ENCODE measurements around the gene ATG2A. TPM values are rescaled to one million over a fixed set of nuclear protein-coding genes. Genes with fewer than 3 reads are reported as not detected.

ATG2A gene
- total RNA-seq, 1 donor from 2014 or later = 11.5 TPM

- no peak for ATAC-seq (ENCODE audit: poor library complexity)
- no peak for DNase-seq
- intact Hi-C loops (cut with DNase I) = no loop called here
Observed at GRCh38 chr11:64892411-64892831, 24.6 kb downstream of the ATG2A start.

DNA sequence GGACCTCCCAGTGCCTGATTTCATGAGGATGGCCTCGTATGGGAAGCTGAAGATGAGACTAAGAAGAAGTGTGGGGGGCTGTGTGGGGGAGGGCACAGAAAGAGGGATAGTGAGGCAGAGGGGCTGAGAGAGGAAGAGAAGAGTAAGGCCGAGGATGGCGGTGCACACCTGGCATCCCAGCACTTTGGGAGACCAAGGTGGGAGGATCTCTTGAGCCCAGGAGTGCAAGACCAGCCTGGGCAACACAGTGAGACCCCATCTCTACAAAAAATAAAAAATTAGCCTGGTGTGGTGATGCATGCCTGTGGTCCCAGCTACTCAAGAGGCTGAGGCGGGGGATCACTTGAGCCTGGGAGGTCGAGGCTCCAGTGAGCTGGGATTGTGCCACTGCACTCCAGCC is 25.1 kb downstream of the ATG2A start:
- ATAC-seq (ENCODE audit: poor library complexity) (no peak), DNase-seq (no peak)
- intact Hi-C loops (cut with DNase I) = no loop called here

DNA sequence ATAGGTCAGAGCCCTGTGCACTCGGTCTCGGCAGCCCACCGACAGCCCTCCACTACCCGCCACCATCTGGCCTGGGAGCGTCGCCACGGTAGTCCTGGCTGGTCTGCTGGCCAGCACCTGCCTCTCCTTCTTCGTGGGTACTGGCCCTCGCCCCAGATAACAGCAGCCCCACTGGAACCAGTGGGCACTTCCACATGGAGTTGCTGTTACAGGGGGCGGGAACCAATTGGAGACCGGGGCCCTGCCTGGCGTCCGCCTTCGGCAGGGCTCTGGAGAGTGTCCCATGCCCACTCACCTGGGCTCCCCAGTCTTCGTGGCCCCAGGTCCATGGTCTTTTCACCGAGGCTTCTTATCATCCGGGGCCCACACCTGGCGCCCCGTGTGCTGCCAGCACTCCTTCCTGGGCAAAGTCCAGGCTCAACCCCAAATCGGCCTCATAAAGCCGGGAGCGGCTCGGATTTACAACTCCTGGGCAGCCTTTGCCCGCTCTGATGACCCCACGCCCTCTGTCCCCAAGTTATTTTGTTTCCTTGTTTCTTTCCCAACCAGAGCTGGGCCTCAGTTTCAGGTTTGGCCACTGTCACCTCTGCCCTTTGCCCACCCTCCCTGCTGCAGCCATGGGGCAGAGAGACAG is 25.7 kb downstream of the ATG2A start:
- intact Hi-C loops (cut with DNase I) = no loop called here
- no peak for DNase-seq
- no peak for ATAC-seq (ENCODE audit: poor library complexity)

GRCh38 chr11:64890522-64890939 is 26.5 kb downstream of the ATG2A start:
- DNase-seq = no peak
- intact Hi-C loops (cut with DNase I) = no loop called here
- ATAC-seq (ENCODE audit: poor library complexity) = no peak

GRCh38 chr11:64888729-64889511 is 28.1 kb downstream of the ATG2A start:
- ATAC-seq (ENCODE audit: poor library complexity) (no peak), DNase-seq (no peak)
- intact Hi-C loops (cut with DNase I) = no loop called here

DNA sequence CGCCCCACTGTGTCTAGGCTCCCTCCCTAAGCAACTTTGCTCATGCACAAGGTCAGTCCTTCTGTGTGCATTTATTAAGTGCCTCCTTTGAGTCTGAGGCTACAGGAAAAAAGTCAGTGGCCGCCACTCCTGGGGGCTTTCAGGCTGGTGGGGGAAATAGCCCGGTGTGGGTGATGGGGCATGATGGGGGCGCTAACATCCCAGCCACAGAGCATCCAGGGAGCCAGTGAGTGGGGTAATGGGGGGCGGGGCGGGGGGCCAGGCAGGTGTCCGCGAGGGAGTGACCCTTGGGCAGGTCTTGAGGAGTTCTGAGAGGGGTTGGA is 28.6 kb downstream of the ATG2A start:
- no peak for DNase-seq
- no peak for ATAC-seq (ENCODE audit: poor library complexity)
- intact Hi-C loops (cut with DNase I) = no loop called here

DNA sequence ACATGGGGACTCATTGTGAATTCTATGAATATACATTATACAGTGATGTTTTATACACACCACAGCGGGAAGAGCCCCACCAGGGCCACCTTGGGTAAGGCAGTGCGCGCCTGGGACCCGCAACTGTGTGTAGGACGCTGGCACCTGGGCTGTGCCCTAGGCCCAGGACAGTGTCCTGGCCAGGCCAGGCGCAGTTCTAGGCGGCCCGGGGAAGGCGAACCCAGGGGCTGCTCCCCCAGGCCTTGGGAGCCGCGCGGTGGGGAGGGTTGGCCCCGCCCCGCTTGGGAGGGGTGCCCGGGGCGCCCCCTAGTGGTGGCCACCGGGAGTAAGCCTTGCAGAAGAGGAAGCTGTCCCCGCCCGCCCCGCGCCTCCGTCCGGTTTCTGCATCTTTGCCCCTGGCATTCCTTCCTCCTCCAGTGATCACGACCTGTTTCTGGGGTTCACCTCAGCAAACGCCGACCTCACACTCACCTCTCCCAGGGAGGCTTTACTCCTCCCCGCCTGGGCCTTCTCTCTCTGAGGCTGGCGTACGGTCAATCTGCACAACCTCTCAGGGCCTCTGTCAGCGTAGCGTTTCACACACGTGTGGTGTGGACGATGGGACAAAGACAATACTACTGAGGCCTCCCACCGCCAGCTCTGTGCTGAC is 29.1 kb downstream of the ATG2A start:
- intact Hi-C loops (cut with DNase I) = no loop called here
- ATAC-seq (ENCODE audit: poor library complexity) (peak; percentile 94), DNase-seq (peak; percentile 91)

DNA sequence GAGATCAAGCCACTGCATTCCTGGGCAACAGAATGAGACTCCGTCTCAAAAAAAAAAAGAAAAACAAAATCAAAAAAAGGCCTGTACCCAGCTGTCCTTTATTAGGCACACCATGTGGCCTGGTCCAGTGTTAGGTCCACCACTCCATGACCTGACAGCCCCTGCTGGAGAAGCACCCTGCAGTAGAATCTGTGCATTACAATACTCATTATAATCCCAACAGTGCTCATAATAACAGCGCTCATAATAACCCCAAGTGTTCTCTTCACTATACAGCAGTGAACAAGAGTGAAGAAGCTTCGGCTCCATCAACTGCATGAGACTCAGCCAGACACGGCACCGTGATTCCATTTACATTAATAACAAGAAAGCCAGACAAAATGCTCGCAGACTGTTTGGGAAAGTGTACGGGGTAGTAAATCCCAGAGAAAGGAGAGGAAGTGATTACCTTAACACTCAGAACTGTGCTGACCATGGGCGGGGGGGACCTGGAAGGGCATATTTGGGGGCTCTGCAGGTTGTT is 29.7 kb downstream of the ATG2A start:
- DNase-seq = no peak
- ATAC-seq (ENCODE audit: poor library complexity) = no peak
- intact Hi-C loops (cut with DNase I) = no loop called here

DNA sequence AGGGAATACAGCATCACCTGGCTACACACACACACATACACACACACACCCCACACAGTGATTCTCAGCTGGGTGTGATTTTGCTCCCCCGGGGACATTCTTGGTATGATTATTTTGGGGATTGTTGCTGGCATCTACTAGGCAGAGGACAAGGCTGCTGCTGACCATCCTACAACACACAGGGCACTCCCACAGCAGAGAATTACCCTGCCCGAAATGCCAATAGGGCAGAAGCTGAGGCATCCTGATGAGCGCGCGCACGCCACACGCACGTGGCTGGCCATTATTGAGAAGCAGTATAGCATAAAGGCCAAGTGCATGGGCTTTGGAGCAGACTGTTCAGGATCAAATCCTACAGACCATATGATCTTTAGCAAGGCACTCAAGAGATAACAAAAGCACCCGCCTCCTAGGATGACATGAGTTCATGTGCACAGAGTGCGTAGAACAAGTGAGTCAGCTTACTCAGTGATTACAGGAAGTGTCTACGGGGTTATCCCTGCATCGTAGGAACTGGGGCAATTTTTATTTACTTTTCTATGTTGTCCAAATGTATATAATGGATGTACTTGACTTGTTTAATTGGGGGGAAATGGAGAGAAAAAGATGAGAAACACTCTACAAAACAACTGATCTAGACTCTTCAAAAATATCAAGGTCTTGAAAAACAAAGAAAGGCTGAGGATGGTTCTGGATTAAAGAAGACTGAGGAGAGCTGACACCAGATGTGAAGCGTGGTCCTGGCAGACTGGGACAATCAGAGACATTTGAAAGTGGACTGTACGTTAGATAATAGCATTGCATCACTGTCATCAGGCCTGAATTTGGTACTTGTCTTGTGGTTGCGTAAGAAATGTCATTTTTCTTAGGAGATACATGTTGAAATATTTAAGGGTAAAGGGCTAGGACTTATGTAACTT is 31.4 kb downstream of the ATG2A start:
- DNase-seq (no peak), ATAC-seq (ENCODE audit: poor library complexity) (no peak)
- intact Hi-C loops (cut with DNase I) = no loop called here

- intact Hi-C loops (cut with DNase I) = no loop called here
- ATAC-seq (ENCODE audit: poor library complexity) = no peak
Observed at GRCh38 chr11:64884019-64884418, 33.0 kb downstream of the ATG2A start.

DNA sequence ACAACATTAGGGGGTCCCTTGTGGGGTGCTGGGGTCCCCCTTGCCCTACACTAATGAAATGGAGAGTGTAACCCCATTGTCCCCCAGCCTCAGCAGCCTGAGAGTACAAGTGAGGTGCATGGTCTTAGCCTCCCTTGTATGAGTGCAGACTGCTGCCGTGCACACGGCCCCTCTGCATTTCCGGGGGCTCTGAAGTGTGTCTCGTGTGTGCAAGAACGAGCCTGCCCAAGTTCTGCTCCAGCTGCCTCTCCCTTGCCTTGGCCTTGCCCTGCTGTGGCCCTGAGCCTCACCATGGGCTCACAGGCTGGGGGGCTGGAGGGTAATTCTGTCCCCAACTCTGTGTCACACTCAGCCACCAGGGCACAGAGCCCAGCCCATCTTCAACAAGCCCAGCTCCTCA is 33.4 kb downstream of the ATG2A start:
- no peak for DNase-seq
- ATAC-seq (ENCODE audit: poor library complexity) = no peak
- intact Hi-C loops (cut with DNase I) = no loop called here

More at GRCh38 chr11:64884019-64884418, 33.0 kb downstream of the ATG2A start:
- no peak for DNase-seq

DNA sequence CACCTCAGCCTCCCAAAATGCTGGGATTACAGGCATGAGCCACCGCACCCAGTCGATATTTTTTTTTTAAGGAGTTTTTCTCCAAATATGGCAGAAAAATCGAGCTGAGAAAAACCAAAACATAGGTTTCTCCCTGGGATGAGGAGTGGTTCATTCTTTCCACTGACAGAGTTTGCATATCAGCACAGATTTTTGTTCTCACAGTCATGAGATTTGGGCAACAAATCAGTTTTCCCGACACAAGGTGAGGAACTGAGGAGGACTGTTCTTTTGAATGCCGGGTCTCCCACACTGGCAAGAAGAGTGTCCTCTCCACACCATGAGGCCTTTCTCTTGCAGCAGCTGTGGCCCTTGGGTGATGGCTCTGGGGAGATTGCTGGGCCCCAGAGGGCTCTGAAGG is 34.8 kb downstream of the ATG2A start:
- DNase-seq = no peak
- no peak for ATAC-seq (ENCODE audit: poor library complexity)
- intact Hi-C loops (cut with DNase I) = no loop called here

DNA sequence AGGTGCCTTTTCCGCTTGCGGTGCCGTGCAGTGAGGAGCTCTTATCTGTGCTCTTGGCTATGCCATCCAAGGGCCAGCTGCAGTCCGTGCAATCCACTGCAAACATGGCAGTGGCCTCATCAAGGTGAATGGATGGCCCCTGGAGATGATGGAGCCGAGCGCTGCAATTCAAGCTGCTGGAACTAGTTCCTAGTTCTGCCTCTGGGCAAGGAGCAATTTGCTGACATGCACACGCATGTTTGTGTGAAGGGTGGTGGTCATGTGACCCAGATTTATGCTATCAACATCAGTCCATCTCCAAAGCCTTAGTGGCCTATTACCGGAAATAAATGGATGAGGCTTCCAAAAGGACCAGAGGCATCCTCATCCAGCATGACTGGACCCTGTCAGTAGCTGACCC is 35.5 kb downstream of the ATG2A start:
- no peak for DNase-seq
- intact Hi-C loops (cut with DNase I) = no loop called here
- ATAC-seq (ENCODE audit: poor library complexity) = no peak

GRCh38 chr11:64880240-64881001 is 36.6 kb downstream of the ATG2A start:
- intact Hi-C loops (cut with DNase I) = no loop called here
- DNase-seq (no peak), ATAC-seq (ENCODE audit: poor library complexity) (no peak)

DNA sequence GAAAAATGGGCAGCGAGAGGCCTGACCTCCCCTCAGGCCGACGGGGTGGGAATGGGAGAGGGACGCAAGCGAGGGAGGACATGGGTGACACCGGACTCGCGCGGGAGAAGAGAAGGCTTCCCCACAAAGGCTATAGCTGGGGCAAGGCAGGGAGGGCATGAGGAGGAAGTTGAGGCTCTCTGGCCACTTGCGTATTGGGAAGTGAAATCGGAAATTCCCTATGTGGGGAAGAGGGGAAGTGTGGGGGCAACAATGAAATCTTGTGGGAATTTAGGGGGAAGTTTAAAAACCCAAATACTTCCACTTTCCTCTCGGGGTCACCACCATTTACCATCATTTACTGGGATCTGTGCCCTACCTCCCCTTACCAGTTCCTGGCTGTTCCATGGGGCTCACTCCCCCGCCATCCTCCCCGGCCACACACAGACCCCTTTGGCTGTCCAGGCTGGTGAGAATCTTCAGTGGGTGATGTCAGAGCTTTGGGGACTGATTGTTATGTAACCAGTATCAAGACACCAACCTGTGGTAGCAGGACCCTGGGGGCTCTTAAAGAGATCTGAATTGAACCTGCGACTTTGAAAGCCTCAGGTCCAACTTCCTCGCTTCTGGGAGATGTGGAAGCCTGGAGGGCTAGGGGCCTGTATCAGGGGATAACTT is 37.6 kb downstream of the ATG2A start:
- peak; percentile 4 for ATAC-seq (ENCODE audit: poor library complexity)
- DNase-seq = no peak

GRCh38 chr11:64878494-64879243 is 38.3 kb downstream of the ATG2A start, which contains the start of gene EHD1:
TSS of gene EHD1 (minus strand) at chr11:64878621. CDS start at chr11:64878464, 157 bp downstream.
- intact Hi-C loops (cut with DNase I) = no loop called here
- ATAC-seq (ENCODE audit: poor library complexity) (peak; percentile 91), DNase-seq (peak; percentile 99)

More for the DNA sequence above, 37.6 kb downstream of the ATG2A start:
- intact Hi-C loops (cut with DNase I) = no loop called here

- intact Hi-C loops (cut with DNase I) = no loop called here
- ATAC-seq (ENCODE audit: poor library complexity) = peak; percentile 45
- no peak for DNase-seq
Observed at GRCh38 chr11:64878223-64878493, 38.9 kb downstream of the ATG2A start.

All from Right ventricle myocardium superior (tissue), 1 donor.